NCI-H1436 (cell line): ENCODE data around the gene PRKCE.

ENCODE experiments used
- DNase-seq: peaks from one replicate; lab custom pipeline; 2025; lab: John Stamatoyannopoulos, UW

The PRKCE gene

DNA sequence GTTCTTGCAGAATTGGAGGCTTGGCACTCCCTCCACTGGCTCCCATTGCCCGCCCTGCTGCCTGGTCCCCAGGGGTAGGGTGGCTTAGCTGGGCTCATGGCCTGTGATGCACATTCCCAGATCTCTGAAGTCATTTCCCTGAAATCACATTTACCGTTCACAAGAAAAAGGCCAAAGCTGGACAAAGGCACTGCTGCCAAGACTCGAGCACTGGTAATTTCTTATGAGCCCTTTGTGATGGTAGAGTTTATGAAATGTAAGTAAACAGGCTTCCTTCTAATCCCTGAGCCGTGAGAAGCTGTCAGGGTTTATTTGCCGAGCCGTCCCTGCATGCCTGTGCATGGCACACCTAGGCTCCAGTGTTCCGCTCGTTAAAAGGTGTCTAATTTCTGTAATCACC, 398.6 kb downstream of the PRKCE start:
- no peak for DNase-seq

DNA sequence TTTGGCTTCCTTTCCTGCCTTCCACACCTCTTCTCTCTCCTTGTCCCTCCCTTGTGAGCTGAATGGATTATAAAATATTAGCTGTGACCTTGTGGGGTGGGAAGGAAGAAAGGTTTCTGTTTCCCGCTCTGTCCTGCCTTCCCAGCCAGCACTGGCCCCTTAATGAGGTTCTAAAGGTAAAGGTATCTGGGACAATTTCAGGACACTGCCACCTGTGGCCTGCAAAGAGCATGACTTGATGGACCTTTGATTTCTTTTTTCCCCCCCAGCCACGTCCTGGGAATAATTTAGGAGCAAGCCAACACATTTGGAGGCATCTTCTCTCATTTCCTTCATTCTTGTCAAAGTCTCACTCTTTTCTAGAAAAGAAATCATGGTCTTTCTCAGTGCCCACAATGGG, 399.0 kb downstream of the PRKCE start:
- DNase-seq, result no peak

DNA sequence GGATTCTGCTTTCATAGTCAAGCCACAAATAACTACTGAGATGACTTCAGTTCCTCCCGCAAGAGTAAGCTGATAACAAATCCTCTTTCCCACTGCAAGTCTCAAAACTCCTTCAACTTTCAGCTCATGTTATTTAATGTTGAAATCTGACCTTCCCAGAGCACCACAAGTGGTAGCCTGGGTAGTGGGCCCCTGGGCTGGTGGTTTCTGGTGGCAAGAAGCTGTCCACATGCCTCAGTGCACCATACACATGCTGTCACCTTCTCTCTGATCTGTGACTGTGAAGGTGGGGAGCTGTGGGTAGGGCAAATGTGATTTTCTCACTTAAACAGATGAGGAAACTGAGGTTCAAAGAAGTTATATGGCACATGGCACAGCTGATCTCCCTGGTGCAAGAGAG, 399.6 kb downstream of the PRKCE start:
- DNase-seq, result no peak

DNA sequence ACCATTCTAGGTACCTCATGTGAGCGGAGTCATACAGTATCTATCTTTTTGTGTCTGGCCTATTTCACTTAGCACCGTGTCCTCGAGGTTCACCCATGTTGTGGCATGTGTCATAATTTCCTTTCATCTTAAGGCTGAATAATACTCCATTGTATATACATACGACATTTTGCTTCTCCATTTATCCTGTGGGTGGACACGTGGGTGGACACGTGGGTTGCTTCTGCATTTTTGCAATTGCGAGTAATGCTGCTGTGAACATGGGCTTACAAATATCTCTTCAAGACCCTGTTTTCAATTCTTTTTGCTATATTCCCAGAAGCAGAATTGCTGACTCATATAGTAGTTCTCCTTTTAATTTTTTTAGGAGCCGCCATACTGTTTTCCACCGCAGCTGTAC, 402.1 kb downstream of the PRKCE start:
- no peak for DNase-seq

DNA sequence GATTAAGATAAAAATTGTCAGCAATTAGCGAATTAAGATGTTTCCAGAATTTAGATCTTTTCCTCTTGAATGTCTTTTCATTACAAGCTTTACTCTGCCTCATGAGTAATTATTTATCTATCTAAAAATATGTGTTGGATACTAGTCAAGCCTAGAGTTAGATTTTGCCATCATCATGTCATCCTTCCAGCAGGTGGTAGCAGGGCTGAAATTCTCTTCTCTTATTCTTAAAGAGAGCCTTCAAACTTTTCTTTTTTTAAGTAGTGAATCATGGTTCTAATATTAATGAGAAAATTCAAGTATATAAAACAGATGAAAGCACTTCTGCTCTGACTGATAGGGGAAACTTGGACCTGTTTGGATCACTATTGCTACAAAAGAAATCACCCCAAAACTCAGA, 405.1 kb downstream of the PRKCE start:
- DNase-seq, result no peak

DNA sequence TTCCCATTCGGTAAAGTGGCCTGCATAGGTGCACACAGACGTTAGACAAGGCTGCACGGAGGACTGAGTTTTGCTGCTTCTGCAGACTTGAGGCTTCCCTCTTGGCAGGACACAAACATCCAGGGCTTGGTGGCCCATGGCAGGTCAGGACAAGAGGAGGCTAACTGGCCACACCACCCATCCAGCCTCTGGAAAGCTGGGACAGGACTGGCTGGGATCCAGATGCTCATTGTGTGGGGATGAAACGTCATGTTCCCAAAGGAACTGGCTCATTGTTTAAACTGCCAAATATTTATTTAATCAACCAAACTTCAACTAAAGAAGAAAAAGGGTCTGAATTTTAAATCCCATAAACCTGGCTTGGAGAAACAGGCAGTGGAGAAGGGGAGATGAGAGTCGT, 406.7 kb downstream of the PRKCE start:
- no peak for DNase-seq

DNA sequence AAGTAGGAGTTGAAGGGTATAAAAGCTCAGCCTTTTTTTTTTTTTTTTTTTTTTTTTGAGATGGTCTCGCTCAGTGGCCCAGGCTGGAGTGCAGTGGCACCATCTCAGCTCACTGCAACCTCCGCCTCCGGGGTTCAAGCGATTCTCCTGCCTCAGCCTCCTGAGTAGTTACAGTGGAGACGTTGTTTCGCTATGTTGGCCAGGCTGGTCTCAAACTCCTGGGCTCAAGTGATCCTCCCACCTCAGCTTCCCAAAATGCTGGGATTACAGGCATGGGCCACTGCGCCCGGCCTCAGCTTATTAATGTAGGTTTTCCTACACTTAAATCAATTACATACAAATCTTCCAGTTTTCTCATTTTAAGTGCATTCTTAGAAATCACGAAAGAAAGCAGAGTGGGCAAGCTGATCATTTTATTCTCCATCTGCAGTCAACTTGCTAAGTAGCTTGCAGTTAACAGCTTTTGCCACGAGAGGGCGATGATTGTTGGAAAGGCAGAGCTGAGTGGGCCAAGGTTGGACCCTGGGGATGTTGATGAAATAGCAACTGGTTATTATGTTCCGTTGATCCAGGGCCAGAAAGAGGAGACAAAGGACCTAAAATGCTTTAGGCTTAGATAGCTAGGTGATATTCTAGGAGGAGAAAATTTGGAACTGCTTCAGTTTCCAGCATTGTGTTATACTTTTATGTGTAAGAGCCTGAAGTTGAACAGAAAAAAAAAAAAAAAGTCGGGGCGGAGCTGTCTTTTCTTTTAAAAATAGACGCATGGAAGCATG, 411.4 kb downstream of the PRKCE start:
- peak; percentile 92 for DNase-seq

DNA sequence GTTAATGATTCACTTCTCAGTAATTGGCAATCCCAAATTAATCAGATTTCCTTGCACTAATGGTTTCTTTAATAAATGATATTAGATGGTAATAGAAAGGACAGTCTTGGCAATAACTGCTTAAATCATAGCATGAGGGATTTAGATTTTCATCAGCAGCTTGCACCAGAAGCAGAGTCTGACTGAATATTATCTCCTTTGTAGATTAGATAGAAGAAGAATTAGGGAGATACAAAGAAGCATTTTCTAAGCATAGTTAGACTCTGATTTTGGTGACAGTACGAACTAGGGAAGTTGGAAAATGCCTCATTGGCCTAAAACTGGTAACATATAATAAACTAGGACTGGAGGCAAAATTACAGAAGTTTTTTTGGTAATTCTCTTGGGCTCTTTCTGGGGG, 412.9 kb downstream of the PRKCE start:
- DNase-seq, result no peak

DNA sequence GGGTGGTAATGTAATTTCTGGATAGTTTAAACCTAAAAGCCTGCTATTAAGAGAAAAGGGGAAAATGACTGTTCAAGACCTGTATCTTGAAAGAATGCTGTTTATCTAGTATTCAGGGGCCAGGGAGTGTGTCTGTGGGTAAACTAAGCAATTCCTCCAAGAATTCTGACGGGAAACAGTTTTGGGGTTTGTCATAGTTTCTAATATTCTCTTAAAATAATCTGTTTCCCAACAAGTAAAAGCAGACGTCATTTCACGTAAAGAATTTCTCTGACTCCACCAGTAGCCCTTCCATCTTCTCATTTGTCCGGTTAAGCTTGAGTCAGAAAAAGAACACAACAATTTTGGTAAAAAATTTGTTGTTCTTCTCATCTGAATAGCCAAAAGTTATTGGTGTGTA, 413.7 kb downstream of the PRKCE start:
- DNase-seq, result no peak

DNA sequence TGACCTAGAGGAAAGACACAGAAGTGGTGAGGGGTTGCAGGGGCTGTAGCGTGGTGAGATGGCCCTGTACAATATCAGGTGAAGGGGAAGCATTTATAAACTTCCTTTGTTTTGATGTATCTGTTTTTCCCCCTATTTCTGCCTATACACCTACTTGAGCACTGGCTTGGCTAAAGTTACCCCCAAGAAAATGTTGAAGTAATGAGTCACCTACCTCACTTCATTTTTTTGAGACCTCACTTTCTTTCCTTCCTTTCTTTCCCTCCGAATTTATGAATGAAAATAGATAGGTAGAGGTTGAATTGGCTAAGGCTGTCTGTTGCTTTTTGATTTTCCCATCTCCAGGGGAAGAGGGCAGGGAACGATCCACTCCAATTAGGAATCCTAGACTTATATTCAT, 414.6 kb downstream of the PRKCE start:
- no peak for DNase-seq

DNA sequence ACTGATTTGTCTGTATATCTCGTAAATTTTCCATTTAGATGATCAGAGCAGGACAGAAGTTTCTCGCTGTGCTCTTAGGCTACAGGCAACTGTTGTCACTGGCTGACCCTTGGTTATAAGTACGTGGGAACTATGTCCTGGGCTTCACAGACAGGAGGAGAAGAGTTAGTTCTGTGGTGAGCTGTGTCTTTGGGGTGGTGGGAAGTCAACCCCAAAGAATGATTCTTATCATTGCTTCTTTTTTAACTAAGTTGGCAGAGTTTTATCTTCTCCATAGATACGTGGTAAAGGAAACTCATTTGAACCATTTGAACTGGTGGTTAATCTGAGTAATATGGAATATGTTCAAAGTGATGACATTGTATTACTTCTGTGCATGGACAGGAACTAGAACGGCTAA, 415.1 kb downstream of the PRKCE start:
- no peak for DNase-seq

DNA sequence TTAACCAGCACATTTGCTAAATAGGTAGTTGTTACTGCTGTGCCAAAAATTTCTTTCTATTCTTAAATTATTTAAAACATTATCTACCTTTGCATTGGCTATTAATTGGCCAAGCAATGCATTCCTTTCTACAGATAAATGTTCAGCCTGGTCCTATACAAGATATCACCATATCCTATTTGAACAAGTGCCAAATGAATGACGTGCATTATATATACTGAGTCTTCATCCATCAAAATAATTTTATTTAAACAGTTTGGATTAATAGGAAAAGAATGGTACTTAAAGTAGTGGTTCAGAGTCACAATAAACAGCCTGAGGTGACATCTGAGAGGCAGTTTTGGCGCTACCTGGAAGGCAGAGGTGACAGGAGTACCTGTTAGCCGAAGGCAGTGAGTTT, 415.6 kb downstream of the PRKCE start:
- no peak for DNase-seq

DNA sequence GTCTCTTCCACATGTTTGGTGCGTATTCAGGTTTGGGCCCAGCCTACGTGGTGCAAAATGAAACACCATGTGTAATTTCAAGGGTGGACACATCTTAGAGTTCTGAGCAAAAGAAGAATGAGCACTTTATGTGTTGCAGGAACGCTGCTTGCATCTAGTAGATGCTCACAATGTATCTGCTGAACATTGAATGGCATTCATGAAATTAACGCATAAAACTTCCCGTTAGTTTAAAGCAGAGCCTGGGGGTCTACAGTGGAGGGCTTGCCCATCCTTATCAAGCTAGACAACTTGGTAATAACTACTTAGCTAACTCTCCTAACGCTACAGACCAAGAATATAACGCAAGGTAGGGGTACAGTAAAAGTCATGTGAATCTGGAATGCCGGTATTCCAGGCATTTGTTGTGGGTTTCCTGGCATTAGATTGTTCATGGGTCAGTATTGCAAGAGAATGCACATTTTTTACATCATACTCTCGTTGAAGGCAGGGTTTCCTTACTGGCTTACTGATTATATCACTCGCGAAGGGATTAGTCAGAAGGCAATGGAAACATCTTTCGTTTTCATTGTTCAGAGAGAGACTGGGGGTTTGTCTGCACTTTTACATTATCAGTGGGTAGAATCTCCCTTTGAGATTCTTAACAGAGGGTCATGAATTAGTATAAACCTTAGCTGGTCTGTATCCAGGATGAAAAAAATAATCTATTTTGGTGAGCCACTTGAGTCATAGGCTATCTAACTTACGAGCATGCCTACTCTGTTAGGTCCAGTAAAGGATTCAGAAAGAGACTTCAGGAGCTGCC, 416.2 kb downstream of the PRKCE start:
- DNase-seq, result no peak

DNA sequence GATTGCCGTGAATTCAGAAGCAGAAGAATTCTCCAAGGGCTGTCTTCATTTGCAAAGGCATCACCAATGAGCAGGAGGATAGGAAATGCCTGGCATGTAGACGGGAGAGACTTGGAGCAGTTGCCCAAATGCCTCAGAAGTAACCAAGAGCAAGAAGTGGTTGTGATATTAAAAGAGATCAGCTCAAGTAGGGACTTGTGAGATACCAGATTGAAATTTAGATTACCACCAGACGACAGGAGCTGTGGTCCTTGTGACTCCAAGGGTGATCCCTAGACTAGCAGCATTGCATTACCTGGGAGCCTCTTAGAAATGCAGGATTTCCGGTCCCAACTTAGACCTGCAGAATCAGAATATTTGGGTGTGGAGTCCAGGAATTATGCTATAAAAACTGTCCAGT, 417.2 kb downstream of the PRKCE start:
- no peak for DNase-seq

DNA sequence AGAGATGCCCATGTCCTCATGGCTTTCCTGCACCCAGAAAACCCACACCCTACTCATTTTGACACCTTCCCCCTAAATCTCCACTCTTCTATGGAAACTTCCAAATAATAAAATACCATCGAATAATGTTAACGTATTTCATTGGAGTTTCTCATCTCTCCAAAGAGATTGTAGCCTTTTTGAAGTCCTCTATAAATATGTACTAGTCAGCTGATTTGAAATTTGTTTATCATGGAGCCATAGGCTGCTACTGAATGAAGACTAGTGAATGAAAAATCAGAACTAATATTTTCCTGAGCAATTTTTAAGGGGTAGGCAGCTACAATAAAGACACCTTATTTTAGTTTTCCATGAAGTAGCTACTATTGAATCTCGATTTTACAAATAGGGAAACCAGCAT, 419.6 kb downstream of the PRKCE start:
- no peak for DNase-seq

DNA sequence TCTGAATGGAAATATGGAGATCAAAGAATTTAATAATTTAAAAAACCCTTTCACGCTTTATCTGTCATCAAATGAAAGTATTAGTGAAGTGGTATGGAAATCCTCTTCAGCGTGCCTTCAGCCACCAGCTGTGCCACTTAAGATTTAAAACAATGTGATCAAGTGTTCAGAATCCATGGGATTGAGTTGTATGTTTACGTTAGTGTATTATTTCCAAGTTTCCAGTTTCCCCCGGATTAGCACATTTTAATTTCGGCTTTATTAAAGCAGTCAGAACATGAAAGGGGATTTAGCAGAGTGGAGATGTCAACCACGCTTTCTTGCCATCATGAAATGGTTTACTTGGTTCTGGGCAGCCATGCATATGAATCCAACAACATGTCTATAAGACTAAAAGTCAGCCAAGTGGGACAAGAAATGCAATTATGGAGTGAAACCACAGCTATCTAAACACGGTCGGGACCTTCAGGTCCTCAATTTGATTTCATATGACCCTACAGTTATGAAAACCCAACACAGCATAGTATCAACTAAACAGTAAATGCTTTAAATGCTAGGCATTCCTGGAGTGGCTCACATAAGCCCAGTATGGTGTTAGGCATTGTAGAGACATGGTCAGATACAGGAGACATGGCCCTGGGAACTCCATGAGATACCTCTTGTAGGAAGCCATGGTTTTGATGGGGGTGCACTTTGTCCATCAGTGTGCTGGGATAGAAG, 420.8 kb downstream of the PRKCE start:
- DNase-seq, result no peak

DNA sequence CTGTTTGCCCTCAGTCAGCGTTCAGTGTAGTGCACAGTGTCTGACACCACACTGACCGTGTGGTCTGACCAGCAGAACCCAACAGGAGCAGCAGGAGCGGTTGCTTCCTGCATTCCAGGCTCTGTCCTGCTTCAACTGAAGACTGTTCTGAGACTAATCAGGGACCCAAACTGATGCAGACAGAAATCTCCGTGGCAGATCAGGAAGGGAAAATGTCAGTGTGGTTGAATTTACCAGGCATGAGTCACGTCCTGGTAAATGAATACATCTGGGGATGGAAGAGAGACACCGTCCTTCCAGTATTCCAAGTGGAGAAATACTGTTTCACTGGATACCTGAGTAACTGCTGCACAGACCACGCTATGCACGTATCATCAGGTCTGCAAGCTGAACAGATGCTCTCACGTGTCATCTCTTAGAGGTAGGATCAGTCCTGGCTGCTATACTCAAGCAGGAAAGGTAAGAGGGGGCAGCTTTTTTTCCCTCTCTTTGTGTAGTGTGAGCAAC, 422.1 kb downstream of the PRKCE start:
- no peak for DNase-seq

DNA sequence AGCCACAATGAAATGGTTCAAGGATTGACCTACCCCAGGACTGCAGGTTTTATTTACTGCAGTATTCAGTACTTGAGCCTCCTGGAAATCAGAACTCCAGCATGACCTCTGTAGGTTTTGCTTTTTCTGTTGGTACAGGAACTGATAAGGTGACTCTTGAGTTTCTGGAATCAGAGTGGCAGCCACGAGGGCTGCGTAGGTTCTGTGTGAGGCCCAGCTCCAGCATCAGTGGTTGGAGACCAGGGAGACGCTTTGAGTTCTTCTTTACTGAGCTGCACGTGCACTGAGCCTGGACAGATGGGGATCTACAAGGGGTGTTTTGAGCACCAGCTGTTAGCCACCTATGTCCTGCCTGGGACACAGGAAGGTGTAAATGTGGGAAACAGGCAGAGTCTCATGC, 423.0 kb downstream of the PRKCE start:
- no peak for DNase-seq

DNA sequence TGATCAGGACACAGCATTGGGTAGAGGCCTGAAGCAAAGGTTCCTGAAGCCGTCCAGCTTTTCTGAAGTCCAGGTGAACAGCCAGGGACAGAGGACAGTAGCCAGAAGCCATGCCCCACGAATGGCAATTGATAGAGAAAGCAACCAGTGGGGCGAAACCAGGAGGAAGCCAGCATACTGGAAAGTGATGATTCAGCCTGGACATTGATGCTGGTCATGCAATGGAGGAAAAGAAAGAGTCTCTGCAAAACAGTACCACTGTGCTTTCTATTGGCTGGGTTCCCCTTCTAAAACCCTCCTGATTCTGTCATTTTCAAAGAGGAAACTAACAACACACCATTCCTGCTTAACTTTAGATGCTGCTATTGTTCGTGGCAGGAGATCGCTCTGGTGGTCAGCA, 424.4 kb downstream of the PRKCE start:
- DNase-seq, result no peak

DNA sequence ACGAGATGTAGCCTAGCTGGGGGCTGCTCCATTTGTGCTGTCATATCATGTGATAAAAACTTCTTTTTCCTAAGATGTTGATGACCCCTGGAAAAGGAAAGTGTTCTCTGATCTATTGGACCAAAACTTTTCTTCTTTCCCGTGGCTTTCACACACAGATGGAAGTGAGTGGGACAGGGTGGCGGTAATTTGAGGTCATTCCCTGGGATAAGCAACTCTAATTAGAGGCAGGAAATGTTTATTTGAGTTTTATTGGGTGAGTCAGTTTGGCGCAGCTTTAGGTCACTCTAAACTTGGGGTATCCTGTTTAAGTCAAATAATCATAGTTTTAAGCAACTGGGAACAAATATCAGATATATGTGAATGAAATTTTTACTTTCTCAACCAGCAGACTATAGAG, 424.8 kb downstream of the PRKCE start:
- no peak for DNase-seq

DNA sequence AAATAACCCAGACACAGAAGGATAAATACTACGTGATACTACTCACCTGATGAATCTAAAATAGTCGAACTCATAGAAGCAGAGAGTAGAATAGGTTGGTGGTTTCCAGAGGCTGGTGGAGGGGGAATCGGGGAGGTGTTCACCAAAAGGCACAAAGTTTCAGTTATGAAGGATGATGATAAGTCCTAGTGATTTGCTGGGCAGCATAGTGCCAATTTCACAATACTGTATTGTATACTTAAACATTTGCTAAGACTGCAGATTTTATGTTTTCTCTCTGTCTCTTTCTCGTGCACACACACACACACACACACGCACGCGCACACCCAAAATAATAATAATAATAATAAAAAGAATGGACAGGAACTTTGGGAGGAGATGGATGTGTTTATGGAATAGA, 425.4 kb downstream of the PRKCE start:
- DNase-seq, result no peak

DNA sequence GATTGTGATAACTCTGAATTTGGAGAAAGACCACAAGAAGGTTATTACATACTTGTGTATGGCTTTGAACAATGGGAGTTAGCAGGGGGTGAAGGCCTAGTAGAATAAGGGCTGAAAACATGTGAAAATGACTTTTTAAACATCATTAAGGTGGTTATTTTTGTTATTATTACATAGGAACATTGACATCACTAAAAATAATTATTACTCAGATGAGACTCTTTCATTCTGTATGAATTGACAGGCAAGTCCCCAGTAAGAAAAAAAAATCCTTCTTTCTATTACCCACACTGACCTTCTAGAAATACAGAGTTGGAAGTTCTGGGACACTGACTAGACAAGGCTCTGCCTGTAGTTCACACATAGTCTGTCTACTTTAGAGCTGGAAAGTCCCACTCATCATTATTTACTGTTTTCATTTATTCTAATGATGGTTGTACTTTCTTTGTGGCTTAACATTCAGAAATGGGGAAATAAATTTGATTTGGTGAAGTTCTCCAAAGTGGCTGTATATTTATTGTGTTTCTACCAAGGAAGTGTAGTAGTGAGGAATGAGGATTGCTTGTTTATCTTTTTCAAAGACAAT, 426.1 kb downstream of the PRKCE start:
- no peak for DNase-seq
